HG03060 (cell line): Measurements from ENCODE around the gene TESMIN.

Experiments used
- ATAC-seq: cut with Tn5 transposase; IDR thresholded peaks from one replicate; pipeline ENCODE4 v1.9.1; 2021; ENCODE audit warnings: low read depth, moderate number of reproducible peaks; ENCODE audit not compliant: unreplicated experiment

TESMIN gene

GRCh38 chr11:68751331-68751856 is at the start of gene TESMIN:
TSS of gene TESMIN (minus strand) at chr11:68751520. CDS start at chr11:68750660, 860 bp downstream.
- ATAC-seq, result no peak

DNA sequence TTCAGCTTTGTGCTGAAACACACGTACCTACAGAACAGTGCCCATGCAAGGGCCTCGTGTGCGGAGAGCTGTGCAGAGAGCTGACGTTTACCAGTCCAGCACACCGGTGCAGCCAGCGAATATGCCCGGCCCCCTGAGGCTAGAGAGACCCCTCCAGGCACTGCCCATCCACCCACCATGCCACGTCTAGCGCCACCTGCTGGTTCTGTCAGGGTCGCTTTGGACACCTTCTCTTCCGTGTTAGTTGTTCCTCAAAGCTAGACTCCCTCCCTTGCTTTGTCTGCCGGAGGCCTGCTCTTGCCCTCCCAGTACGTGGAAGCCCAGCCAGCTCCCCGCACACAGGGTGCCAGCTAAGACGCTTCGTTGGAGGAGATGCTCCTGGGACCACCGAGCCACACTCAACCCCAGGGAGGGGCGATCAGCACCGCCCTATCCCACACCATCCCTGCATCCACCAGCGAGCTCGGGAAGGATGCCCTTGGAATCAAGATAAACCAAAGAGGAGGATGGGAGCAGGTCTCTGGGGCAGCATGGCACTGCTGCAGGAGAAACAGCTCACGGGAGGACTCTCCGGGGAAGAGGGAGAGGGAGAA is 47.0 kb upstream of the TESMIN start:
- ATAC-seq, result no peak

DNA sequence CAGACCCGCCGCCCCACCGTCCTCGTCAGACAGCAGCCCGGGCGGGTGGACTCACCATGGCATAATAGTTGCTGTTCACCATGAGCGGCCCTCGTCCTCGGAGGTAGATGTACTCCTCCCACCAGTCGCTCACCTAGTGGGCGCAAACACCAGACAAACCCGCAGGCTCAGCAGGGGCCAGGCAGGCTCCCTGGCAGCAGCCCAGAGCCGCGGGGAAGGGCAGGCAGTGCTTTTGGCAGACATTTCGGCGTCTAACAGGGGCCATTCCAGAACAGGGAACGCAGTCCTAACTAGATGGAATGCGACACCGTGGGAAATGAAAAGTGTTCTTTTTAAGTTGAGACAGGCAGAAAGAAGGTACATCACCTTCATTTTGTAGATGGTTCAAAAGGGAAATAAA is 45.5 kb upstream of the TESMIN start:
- no peak for ATAC-seq

DNA sequence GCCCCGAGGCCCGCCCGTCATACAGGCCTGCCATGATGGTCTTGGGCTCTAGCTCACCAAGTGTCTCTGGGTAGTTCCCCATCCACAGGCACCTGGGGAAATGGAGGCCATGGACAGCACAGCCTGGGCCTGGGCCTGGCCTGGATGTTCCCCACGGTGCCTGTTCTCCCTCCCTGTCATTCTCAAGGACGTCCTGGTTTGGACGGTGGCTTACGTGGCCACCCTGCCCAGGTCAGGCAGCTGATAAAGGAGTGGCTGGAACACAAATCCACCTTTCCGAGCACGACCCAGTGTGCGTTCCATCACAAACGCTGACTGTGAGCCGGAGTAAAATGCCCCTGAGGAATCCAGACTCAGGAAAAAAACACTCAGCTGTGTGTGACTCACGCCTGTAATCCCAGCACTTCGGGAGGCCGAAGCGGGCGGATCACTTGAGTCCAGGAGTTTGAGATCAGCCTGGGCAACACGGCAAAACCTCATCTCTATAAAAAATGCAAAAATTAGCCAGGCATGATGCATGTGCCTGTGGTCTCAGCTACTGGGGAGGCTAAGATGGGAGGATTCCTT is 41.2 kb upstream of the TESMIN start:
- ATAC-seq, result no peak

GRCh38 chr11:68784653-68785052 is 33.3 kb upstream of the TESMIN start:
- ATAC-seq, result no peak

DNA sequence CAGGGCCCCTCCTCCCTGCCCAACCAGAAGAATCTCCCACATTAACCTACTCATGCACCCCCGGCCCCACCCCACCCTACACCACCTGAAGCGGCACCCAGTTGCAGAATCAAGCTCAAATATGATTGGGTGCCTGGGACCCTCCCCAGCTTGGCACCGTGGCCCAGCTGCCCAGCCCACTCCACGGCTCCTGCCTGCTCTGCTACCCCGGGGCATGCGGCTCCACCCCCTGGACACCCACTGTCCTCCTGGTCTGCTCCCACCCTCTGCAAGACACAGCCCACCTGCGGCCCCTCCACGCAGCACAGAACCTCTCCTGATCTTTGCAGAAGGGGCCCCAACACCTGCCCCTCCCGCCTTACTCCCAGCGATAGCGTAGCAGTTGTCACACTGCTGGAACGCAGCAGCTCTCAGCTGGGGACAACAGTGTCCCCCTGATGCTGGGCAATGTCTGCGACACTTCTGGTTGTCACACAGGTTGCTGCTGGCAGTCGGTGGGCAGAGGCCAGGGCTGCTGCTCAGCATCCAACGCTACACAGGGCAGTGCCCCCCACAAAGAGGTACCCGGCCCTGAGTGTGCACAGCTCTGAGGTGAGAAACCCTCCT is 32.0 kb upstream of the TESMIN start:
- ATAC-seq, result no peak

DNA sequence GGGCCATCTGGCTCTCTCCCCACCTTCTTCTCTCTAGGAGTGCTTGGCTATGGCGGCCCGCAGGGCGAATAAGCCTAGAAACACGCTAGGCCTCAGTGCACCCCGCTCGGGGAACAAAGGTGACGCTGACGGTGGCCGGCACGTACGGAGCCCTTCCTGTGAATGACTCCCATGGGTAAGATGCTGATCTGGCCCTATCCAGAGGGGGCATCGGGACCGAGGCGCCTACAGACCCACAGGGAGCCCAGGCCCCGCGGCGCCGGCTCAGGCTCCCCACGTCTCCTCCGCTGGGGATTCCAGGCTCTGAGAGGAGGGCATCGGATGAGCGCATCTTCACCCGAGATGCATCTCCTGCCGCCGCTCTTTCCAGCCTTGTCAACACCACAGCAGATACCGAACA is 31.4 kb upstream of the TESMIN start:
- no peak for ATAC-seq

DNA sequence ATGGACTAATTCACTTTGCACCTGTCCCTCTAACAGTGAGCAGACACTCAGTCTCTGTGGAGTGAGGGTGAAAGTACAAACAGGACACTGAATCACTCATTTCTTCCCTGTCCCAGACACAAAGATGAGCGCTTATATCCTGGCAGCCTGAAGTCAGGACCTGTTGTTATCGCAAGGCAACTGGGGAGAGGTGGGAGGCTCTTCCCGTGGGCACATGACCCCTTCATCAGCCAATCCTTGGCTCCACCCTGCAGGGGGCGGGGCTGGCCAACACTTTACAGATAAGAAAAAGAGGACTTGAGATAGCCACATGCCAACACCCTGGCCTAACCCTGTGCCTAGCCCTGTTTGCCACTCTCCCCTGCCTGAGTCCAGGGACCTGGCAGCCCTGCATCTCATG is 29.5 kb upstream of the TESMIN start:
- no peak for ATAC-seq

- no peak for ATAC-seq
Observed at GRCh38 chr11:68778205-68778604, 26.9 kb upstream of the TESMIN start.

DNA sequence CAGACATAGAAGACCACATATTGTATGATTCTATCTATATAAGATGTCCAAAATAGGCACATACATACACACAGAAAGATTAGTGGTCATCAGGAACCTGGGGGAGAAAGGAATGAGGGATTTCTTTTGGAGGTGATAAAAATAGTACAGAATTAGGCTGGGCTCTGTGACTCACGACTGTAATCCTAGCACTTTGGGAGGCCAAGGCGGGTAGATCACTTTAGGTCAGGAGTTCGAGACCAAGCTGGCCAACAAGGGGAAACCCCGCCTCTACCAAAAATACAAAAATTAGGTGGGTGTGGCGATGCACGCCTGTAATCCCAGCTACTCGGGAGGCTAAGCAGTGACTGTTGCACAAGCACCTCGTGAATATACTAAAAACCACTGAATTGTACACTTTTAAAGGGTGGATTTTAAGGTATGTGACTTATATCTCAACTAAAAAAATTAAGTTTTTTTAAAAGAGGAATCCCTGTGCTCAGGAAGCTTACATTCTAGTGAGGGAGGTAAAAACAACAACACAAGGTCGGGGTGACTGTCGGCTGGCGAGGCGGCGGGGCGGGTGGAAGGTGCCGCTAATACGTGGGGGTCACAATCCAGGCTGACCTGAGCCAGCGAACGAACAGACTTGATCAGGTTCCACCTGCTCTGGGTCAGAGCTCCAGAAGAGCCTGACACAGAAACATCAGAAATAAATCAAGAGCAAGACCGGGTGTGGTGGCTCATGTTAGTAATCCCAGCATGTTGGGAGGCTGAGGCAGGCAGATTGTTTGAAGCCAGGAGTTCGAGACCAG is 25.3 kb upstream of the TESMIN start:
- ATAC-seq, result no peak

DNA sequence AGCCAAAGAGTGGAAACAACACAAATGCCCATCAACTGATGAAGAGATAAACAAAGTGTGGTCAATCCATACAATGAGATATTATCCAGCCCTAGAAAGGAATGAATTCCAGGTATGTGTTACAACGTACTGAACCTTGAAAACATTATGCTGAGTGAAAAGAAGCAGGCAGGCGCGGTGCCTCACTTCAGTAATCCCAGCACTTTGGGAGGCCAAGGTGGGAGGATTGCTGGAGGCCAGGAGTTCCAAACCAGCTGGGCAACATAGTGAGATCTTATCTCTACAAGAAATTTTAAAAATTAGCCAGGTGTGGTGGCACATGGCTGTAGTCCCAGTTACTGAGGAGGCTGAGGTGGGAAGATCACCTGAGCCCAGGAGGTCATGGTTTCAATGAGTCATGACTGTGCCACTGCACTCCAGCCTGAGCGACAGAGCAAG is 24.6 kb upstream of the TESMIN start:
- ATAC-seq, result no peak

GRCh38 chr11:68774194-68774585 is 22.9 kb upstream of the TESMIN start:
- ATAC-seq, result no peak

- no peak for ATAC-seq
Observed at GRCh38 chr11:68773521-68774193, 22.3 kb upstream of the TESMIN start.

- no peak for ATAC-seq
Observed at GRCh38 chr11:68772936-68773335, 21.6 kb upstream of the TESMIN start.

GRCh38 chr11:68770781-68771180 is 19.5 kb upstream of the TESMIN start:
- no peak for ATAC-seq

DNA sequence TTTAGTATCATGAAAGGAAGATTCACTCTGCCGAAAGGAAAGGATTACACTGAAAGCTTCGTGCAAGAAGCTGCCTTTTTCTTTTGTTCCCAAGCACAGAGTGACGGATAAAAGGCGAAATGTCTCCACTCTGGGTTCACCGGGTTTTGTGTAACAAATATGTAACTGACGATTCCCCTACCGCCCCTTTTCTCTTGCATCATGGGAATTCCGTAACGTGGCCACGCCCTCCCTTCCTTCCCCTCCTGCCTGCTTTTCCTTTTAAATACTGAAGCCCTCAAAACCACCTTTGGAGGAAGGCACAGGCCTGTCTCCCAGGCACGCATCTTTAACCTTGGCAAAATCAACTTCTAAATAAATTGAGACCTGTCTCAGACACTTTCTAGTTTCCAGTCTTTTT is 16.4 kb upstream of the TESMIN start:
- ATAC-seq, result no peak

GRCh38 chr11:68766786-68767185 is 15.5 kb upstream of the TESMIN start:
- no peak for ATAC-seq

- no peak for ATAC-seq
Observed at GRCh38 chr11:68764746-68765145, 13.4 kb upstream of the TESMIN start.

DNA sequence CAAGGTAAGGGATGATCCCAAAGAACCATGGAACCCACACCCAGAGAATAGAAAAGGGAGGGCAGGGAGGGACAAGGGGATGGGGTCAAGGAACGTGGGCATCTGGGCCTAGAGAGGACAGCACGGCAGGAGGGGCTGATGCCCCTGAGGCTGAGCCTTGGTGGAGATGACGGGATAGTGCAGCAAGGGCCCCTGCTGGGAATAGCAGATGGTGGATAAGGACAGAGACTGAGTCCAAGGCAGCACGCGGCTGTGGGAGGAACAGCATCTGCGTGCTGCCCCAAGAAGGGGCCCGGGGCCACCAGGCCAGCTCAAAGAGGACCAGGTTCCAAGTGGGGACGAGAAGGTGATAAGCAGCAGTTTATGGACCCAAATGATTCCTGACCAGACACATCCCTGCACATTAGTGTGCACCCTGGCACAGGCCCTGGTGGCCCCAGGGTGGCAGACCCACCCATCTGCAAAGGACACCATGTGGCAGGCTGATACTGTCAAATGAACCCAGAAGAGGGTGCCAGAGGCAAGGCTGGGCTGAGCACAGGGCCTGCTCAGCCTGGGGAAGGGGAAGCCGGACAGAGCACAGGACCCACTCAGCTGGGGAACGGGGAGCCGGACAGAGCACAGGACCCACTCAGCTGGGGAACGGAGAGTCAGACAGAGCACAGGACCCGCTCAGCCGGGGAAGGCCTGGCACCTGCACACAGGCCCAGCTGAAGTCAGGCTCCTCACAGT is 12.8 kb upstream of the TESMIN start:
- ATAC-seq, result no peak

- no peak for ATAC-seq
Observed at GRCh38 chr11:68763181-68763721, 11.9 kb upstream of the TESMIN start.
